Left ventricle myocardium inferior (tissue), 1 donor: ENCODE results near the gene ELOB. TPM values are rescaled to one million over a fixed set of nuclear protein-coding genes. Genes with fewer than 3 reads are reported as not detected.

ENCODE experiments used
- DNase-seq: peaks from one replicate; pipeline ENCODE4 v3.0.0-alpha.2; 2020
- H3K27ac ChIP-seq: fragments of 200-600 bp; replicated peaks from 2 replicates; pipeline ENCODE4 v1.8.0; 2021
- H3K27me3 ChIP-seq: fragments of 200-600 bp; 2 replicates; pipeline ENCODE4 v1.8.0; 2021; ENCODE audit warnings: low read depth
- H3K36me3 ChIP-seq: fragments of 200-600 bp; 2 replicates; pipeline ENCODE4 v1.8.0; 2021
- H3K4me1 ChIP-seq: fragments of 200-600 bp; 2 replicates; pipeline ENCODE4 v1.8.0; 2021
- H3K4me3 ChIP-seq: fragments of 200-600 bp; 2 replicates; pipeline ENCODE4 v1.8.0; 2021; ENCODE audit warnings: mild to moderate bottlenecking, moderate library complexity
- H3K9me3 ChIP-seq: fragments of 200-600 bp; replicated peaks from 2 replicates; pipeline ENCODE4 v1.8.0; 2021
- intact Hi-C: fragments of 100-400 bp; cut with micrococcal nuclease; formaldehyde crosslinking; loops from one replicate; pipeline ENCODE4 v1.11.0; 2022
- total RNA-seq: library from RNA; stranded (reverse); fragmentation: NEBNext Ultra II Directional; extraction: Animal tissue kit (Norgen Biotek cat#: 25700); gene quantifications from one replicate; pipeline ENCODE4 v1.2.1, GENCODE V29; 2021
- TF ChIP-seq, protein P1 (sequence below): fragments of 200-600 bp; IDR thresholded peaks from 2 replicates; pipeline ENCODE4 v1.8.0; 2021; ENCODE audit warnings: antibody characterized with exemption, mild to moderate bottlenecking, borderline replicate concordance
- donor health status: DM: no; HTN: yes; CAD: no; lungs with severe emphysema.

The ELOB gene
- total RNA-seq, 1 donor from 2014 or later: 304 TPM

DNA sequence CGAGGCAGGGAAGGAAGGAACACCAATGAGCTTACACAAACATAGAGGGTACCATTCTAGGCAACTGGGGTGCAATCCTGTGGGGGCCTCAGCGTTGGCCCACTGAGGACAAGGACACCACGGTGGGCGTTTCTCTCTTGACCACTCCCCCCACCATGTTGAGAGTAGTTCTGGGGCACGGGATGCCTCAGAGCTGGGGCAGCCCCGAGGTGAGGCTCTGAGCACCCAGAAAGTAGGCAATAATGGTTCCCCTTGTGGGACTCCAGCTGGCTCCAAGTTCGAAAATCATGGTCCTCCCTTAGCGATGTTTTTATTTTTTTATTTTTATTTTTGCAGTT lies 45.0 kb upstream of the ELOB start:
- Histone ChIP-seq H3K36me3 (no peaks in the 10 kb centered on the region), H3K4me1 (no peaks in the 10 kb centered on the region), H3K9me3 (no peaks in the 10 kb centered on the region), H3K27me3 (peaks cover 72% of the 10 kb centered on the region), H3K4me3 (no peak overlapping the region), H3K27ac (no peak overlapping the region)
- DNase-seq: no peak
- intact Hi-C loops: no loop called here
- TF ChIP-seq, protein P1, sequence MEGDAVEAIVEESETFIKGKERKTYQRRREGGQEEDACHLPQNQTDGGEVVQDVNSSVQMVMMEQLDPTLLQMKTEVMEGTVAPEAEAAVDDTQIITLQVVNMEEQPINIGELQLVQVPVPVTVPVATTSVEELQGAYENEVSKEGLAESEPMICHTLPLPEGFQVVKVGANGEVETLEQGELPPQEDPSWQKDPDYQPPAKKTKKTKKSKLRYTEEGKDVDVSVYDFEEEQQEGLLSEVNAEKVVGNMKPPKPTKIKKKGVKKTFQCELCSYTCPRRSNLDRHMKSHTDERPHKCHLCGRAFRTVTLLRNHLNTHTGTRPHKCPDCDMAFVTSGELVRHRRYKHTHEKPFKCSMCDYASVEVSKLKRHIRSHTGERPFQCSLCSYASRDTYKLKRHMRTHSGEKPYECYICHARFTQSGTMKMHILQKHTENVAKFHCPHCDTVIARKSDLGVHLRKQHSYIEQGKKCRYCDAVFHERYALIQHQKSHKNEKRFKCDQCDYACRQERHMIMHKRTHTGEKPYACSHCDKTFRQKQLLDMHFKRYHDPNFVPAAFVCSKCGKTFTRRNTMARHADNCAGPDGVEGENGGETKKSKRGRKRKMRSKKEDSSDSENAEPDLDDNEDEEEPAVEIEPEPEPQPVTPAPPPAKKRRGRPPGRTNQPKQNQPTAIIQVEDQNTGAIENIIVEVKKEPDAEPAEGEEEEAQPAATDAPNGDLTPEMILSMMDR: no peak

DNA sequence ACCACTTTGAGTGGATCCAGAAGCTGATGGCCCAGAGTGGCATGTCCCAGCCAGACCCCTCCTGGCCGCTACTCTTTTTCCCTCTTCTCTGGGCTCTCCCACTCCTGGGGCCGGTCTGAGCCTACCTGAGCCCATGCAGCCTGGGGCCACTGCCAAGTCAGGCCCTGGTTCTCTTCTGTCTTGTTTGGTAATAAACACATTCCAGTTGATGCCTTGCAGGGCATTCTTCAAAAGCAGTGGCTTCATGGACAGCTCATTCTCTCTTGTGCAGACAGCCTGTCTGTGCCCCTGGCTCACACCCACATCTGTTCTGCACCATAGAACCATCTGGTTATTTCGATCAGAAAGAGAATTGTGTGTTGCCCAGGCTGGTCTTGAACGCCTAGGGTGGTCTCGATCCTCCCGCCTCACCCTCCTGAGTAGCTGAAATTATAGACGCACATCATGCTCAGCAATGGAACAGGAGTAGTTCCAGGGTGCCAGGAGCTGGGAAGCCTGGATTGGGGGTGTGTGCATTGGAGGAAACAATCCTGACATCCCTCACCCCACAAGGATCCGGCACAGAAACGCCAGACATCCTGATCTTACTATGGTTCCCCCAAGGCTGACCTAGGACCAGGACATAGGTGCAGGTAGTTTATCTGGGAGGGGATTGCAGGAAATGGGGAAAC lies 44.5 kb upstream of the ELOB start:
- Histone ChIP-seq H3K36me3 (no peaks in the 10 kb centered on the region), H3K27me3 (peaks cover 72% of the 10 kb centered on the region), H3K4me3 (no peak overlapping the region), H3K4me1 (no peaks in the 10 kb centered on the region), H3K9me3 (no peaks in the 10 kb centered on the region), H3K27ac (no peak overlapping the region)
- TF ChIP-seq, protein P1: no peak
- intact Hi-C loops: no loop called here
- no peak for DNase-seq

DNA sequence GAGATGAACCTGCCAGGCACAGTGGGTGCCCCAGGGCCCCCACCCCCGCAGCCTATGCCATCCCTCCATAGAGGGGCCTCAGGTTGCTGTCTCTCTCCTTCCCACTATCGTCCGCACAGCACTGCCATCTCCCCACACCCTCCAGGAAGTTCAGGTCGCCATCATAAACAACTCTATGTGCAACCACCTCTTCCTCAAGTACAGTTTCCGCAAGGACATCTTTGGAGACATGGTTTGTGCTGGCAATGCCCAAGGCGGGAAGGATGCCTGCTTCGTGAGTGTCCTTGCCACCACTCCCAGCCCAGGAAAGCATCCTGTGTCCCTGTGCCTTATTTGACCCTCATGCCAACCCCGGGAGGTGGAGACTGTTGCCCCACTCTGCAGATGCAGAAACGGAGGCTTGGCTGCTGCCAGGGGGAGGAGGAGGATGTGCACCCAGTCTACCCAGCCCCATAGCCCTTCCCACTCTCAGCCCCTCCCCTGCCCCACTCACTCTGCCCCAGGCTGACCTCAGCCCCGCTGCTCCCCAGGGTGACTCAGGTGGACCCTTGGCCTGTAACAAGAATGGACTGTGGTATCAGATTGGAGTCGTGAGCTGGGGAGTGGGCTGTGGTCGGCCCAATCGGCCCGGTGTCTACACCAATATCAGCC lies 43.9 kb upstream of the ELOB start:
- Histone ChIP-seq H3K4me1 (no peaks in the 10 kb centered on the region), H3K36me3 (no peaks in the 10 kb centered on the region), H3K4me3 (no peak overlapping the region), H3K9me3 (no peaks in the 10 kb centered on the region), H3K27ac (no peak overlapping the region), H3K27me3 (peaks cover 73% of the 10 kb centered on the region)
- intact Hi-C loops: no loop called here
- no peak for DNase-seq
- TF ChIP-seq, protein P1: no peak

DNA sequence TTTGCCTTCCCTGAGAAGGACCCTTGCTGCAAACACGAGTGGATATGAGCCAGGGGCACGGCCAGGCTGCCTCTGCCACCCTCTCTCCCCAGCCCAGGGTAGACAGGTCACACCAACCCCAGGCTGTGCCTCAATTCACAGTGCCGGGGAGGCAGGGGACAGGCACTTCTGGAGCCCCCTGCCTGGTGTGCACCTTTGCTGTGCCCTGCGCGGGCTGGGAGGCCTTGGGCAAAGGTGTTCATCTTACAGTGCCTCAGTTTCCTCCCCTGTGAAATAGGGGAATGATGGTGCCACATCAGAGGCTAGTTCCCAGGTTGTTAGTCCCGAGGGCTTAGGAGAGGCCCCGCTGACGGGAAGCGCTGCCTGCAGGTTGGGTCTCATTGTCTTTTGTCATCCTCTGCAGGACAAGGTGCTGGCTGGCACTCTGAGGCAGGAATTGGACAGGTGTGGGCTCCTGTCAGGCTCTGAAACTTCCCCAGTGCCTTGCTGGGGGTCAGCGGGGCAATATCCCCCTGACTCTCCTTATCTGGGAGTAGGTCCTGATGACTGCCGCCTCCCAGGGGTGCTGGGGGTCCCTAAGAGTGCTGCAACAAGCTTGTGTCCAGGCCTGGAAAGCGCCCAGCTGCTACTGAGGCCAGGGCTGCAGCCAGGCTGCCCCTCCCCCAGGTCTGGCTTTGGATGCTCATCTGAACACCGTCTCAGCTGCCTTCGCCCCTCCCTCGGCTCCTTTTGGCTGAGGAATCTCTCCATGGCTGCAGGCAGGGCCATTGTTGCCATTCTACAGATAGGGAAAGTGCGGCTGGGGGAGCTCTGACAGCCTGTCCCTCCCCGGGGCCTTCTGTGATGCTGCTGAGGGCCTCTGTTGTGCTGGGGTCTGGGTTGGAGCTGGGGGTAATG lies 43.1 kb upstream of the ELOB start:
- Histone ChIP-seq H3K4me1 (no peaks in the 10 kb centered on the region), H3K4me3 (no peak overlapping the region), H3K36me3 (no peaks in the 10 kb centered on the region), H3K27ac (no peak overlapping the region), H3K27me3 (peaks cover 75% of the 10 kb centered on the region), H3K9me3 (no peaks in the 10 kb centered on the region)
- intact Hi-C loops: no loop called here
- DNase-seq: no peak
- TF ChIP-seq, protein P1: no peak

DNA sequence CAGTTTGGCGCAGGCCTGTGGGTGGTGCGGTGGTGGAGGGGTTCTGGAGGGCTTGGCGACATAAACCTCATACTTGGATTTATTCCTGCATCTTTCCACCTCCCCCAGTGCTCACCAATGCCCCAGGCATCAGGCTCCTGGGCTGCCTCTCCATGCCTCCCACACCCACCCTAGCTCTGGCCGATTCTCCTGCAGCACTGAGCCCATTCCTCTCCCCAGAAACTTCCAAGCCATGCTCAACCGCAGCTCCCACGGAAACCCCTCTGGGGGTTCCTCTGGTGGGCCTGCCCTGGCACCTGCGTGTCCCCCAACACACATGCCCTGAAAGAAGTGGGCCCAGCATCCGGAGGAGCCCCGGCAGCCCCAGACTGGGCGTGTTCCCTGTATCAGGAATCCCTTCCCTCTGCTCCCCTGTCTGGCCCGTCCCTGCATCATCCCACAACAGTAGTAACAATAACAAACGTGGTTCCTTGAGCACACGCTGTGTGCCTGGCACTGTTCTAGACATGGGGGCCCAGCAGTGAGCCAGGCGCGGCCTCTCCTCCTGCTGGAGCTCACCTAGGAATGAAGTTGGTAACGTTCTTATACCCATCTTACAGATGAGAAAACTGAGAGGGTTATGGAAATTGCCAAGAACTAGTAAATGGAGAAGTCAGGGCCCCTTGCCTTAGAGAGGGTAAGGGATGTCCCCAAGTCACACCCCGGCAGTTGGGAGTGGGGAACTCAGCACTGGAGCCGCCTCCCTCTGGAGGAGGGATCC lies 42.3 kb upstream of the ELOB start:
- Histone ChIP-seq H3K36me3 (no peaks in the 10 kb centered on the region), H3K27ac (no peak overlapping the region), H3K9me3 (no peaks in the 10 kb centered on the region), H3K27me3 (peaks cover 78% of the 10 kb centered on the region), H3K4me3 (no peak overlapping the region), H3K4me1 (no peaks in the 10 kb centered on the region)
- TF ChIP-seq, protein P1: no peak
- no peak for DNase-seq
- intact Hi-C loops: no loop called here
